Ramos (cell line): Measurements from ENCODE around the gene ANKFN1.

Source experiments
- in situ Hi-C: fragments of 300-500 bp; cut with MboI; formaldehyde crosslinking; loops from one replicate; pipeline ENCODE4 v1.14.3; 2022; ENCODE audit warnings: low sequenced_read_pairs; ENCODE audit not compliant: unreplicated experiment

ANKFN1 gene

GRCh38 chr17:56177361-56177760 lies 24.1 kb downstream of the ANKFN1 start:
- in situ Hi-C loops = no loop called here

GRCh38 chr17:56178203-56178602 lies 24.9 kb downstream of the ANKFN1 start:
- in situ Hi-C loops = no loop called here

GRCh38 chr17:56182081-56182480 lies 28.8 kb downstream of the ANKFN1 start:
- in situ Hi-C loops = no loop called here

- in situ Hi-C loops = no loop called here
Observed at GRCh38 chr17:56184650-56185049, 31.4 kb downstream of the ANKFN1 start.

- in situ Hi-C loops = no loop called here
Observed at GRCh38 chr17:56185491-56186221, 32.4 kb downstream of the ANKFN1 start.

- in situ Hi-C loops = no loop called here
Observed at GRCh38 chr17:56186222-56186786, 33.0 kb downstream of the ANKFN1 start.

GRCh38 chr17:56203430-56203829 lies 50.2 kb downstream of the ANKFN1 start:
- in situ Hi-C loops = no loop called here

GRCh38 chr17:56206351-56206750 lies 53.1 kb downstream of the ANKFN1 start:
- in situ Hi-C loops = no loop called here

- in situ Hi-C loops = no loop called here
Observed at GRCh38 chr17:56213031-56213430, 59.8 kb downstream of the ANKFN1 start.

- in situ Hi-C loops = no loop called here
Observed at GRCh38 chr17:56217921-56218320, 64.6 kb downstream of the ANKFN1 start.

- in situ Hi-C loops = no loop called here
Observed at GRCh38 chr17:56222255-56222654, 69.0 kb downstream of the ANKFN1 start.

- in situ Hi-C loops = no loop called here
Observed at GRCh38 chr17:56230660-56231059, 77.4 kb downstream of the ANKFN1 start.

- in situ Hi-C loops = no loop called here
Observed at GRCh38 chr17:56231252-56231651, 78.0 kb downstream of the ANKFN1 start.

- in situ Hi-C loops = no loop called here
Observed at GRCh38 chr17:56231693-56232092, 78.4 kb downstream of the ANKFN1 start.

GRCh38 chr17:56244268-56244890 lies 91.1 kb downstream of the ANKFN1 start:
- in situ Hi-C loops = no loop called here

GRCh38 chr17:56247816-56248215 lies 94.5 kb downstream of the ANKFN1 start:
- in situ Hi-C loops = no loop called here

GRCh38 chr17:56257075-56257474 lies 103.8 kb downstream of the ANKFN1 start:
- in situ Hi-C loops = no loop called here

GRCh38 chr17:56260376-56261002 lies 107.2 kb downstream of the ANKFN1 start:
- in situ Hi-C loops = no loop called here

- in situ Hi-C loops = no loop called here
Observed at GRCh38 chr17:56262803-56263202, 109.5 kb downstream of the ANKFN1 start.

GRCh38 chr17:56269556-56270389 lies 116.5 kb downstream of the ANKFN1 start:
- in situ Hi-C loops = no loop called here
